Islet of Langerhans (tissue), 1 donor: Measurements from ENCODE around the gene AIF1.

ENCODE experiments used
- FAIRE-seq: peaks from one replicate; lab custom pipeline; 2011; peaks lifted over from hg19 to GRCh38; lab: Jason Lieb, UNC

The AIF1 gene

DNA sequence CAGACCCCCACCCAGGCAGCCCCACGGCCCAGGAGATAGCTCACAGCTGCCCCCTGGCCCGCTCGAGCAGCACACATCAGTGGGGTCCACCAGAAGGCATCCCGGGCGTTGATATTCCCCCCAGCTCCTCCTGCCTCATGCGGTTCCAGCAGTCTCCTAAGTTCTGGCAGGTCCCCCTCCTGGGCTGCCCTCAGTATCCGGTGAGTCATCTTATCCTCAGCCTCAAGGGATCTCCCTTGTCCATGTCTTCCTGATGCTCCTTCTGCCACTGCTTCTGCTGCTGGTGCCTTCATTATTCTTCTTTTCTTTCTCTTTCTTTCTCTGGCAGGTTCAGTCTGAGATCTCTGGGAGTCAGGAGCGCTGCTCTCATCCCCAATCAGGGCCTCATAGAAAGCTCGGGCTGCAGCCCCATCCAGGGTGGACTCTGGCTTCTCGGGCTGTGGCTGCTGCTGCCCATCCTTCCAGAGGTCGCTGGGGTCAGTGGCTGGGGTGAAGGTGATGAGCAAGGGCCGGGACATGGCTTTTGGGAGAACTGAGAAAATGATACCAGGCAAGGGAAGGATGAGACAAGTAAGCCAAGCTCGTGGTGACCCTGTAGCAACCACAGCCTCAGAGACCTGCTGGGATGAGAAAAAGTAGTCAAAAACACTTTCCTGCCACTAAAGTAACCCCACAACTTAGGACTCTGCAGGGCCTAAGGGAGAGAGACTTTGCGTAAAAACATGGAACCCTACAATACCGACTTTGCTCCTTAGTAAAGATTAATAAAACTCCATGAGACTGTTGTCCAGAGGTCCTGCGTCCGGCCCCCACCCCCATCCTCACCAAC lies 49.1 kb downstream of the AIF1 start:
- no peak for FAIRE-seq

- no peak for FAIRE-seq
These were observed 49.9 kb downstream of the AIF1 start, which contains the start of gene GPANK1 for GRCh38 chr6:31664790-31665500. Gene GPANK1 (minus strand): TSS chr6:31664997. CDS start chr6:31664478, 519 bp downstream.

GRCh38 chr6:31665501-31666336 lies 50.7 kb downstream of the AIF1 start, which contains the start of gene CSNK2B:
Gene CSNK2B (plus strand): TSS chr6:31666080. CDS start chr6:31666832, 752 bp downstream.
- no peak for FAIRE-seq

GRCh38 chr6:31666337-31666965 lies 51.4 kb downstream of the AIF1 start:
- FAIRE-seq, result no peak
